Activated CD4-positive, alpha-beta memory T cell treated with anti-CD3 and anti-CD28 coated beads, Interleukin-2, amount 10 ng/mL, durations not matched to agents 7 days and 5 days (primary cell): ENCODE measurements around the gene PLXNA3. TPM values are rescaled to one million over a fixed set of nuclear protein-coding genes. Genes with fewer than 3 reads are reported as not detected.
A peak's percentile ranks its signal among the peaks of the same experiment; 100 is the strongest.

Source experiments
- CTCF ChIA-PET: fragments of 350-600 bp; sonication (Branson Sonifier 250); formaldehyde crosslinking; loops from one replicate; lab custom pipeline; 2021; ENCODE audit warnings: antibody characterized with exemption, inconsistent platforms; lab: Charles Lee
- POLR2A ChIA-PET: fragments of 350-600 bp; sonication (Branson Sonifier 250); formaldehyde crosslinking; loops from one replicate; lab custom pipeline; 2021; ENCODE audit warnings: antibody characterized with exemption; lab: Charles Lee
- DNase-seq: peaks from one replicate; pipeline ENCODE4 v3.0.0-alpha.2; 2020
- H3K27ac Mint-ChIP-seq: one replicate; pipeline ENCODE4 v1.8.0; 2021; ENCODE audit warnings: mild to moderate bottlenecking, mixed read lengths
- H3K27me3 Mint-ChIP-seq: one replicate; pipeline ENCODE4 v1.8.0; 2021; ENCODE audit warnings: mixed read lengths
- H3K36me3 Mint-ChIP-seq: one replicate; pipeline ENCODE4 v1.8.0; 2021; ENCODE audit warnings: low read depth, mixed read lengths
- H3K4me1 Mint-ChIP-seq: one replicate; pipeline ENCODE4 v1.8.0; 2021; ENCODE audit warnings: mixed read lengths
- H3K4me3 Mint-ChIP-seq: one replicate; pipeline ENCODE4 v1.8.0; 2021; ENCODE audit warnings: mild to moderate bottlenecking, mixed read lengths
- H3K9me3 Mint-ChIP-seq: one replicate; pipeline ENCODE4 v1.8.0; 2021; ENCODE audit warnings: mixed read lengths
- total RNA-seq, 2 experiments: library from RNA; stranded (reverse); gene quantifications; one replicate each; pipeline ENCODE4 v1.2.3, GENCODE V29; 2021

The PLXNA3 gene
- total RNA-seq = 10 to 100 TPM; 49.3 to 52.8 TPM

- Mint-ChIP-seq H3K4me3 (peak within 1 kb of the TSS; percentile 92), H3K36me3 (peaks cover 11% of the 10 kb centered on the region), H3K27ac (peak within 1 kb of the TSS; percentile 88), H3K27me3 (no peaks in the 10 kb centered on the region), H3K4me1 (peaks cover 13% of the 10 kb centered on the region), H3K9me3 (no peaks in the 10 kb centered on the region)
- peak; percentile 62 for DNase-seq
- POLR2A ChIA-PET = interaction anchor here (0.9 to 2.6 kb wide), 14 partner anchors 15 to 84 kb away, joined by 3 to 14 read pairs (median 4); partner anchors contain the start of genes FAM50A, FLNA, RPL10 and SLC10A3
- CTCF ChIA-PET = interaction anchor here (0.6 kb wide), 1 partner anchor 161 kb away, joined by 3 read pairs; no protein-coding TSS in a partner anchor
Observed at GRCh38 chrX:154458116-154458953, at the start of gene PLXNA3. Gene PLXNA3 (plus strand): TSS chrX:154458281. CDS start chrX:154460184, 1,903 bp downstream.

GRCh38 chrX:154408659-154409221 is 49.3 kb upstream of the PLXNA3 start:
- POLR2A ChIA-PET = interaction anchor here (4.6 kb wide), 1 partner anchor 9 kb away, joined by 103 read pairs; the partner anchor contains the start of gene RPL10
- H3K9me3 Mint-ChIP-seq = no peaks in the 10 kb centered on the region
- CTCF ChIA-PET = no interaction called here
- DNase-seq = no peak
- H3K27me3 Mint-ChIP-seq = no peaks in the 10 kb centered on the region
- peaks cover 15% of the 10 kb centered on the region for H3K36me3 Mint-ChIP-seq
- no peak overlapping the region for H3K27ac Mint-ChIP-seq
- H3K4me1 Mint-ChIP-seq = peaks cover 18% of the 10 kb centered on the region
- H3K4me3 Mint-ChIP-seq = peak overlapping the region; percentile 61

- Mint-ChIP-seq H3K36me3 (peaks cover 18% of the 10 kb centered on the region), H3K4me3 (peak within 1 kb of the TSS; percentile 61), H3K4me1 (peaks cover 18% of the 10 kb centered on the region), H3K27me3 (no peaks in the 10 kb centered on the region), H3K27ac (peak within 1 kb of the TSS; percentile 67), H3K9me3 (no peaks in the 10 kb centered on the region)
- POLR2A ChIA-PET = interaction anchor here (1.0 to 4.8 kb wide), 4 partner anchors 10 to 107 kb away, joined by 4 to 103 read pairs (median 22); partner anchors contain the start of genes ATP6AP1, FAM3A, RPL10 and SLC10A3
- DNase-seq = no peak
- CTCF ChIA-PET = interaction anchor here (1.6 kb wide), 1 partner anchor 11 kb away, joined by 5 read pairs; the partner anchor contains the start of gene RPL10
Observed at GRCh38 chrX:154409222-154409871, 48.7 kb upstream of the PLXNA3 start, which contains the start of gene DNASE1L1. Gene DNASE1L1 (minus strand): TSS chrX:154409254. CDS start chrX:154405568, 3,686 bp downstream.

- ChIA-PET POLR2A (interaction anchor here (0.7 to 4.8 kb wide), 14 partner anchors 9 to 485 kb away, joined by 3 to 103 read pairs (median 4); partner anchors contain the start of genes ARHGAP4, ATP6AP1, FAM50A and IKBKG), CTCF (interaction anchor here (1.0 to 1.6 kb wide), 4 partner anchors 13 to 485 kb away, joined by 3 to 5 read pairs (median 4); partner anchors contain the start of genes ARHGAP4 and RPL10)
- Mint-ChIP-seq H3K36me3 (peaks cover 21% of the 10 kb centered on the region), H3K4me1 (peaks cover 18% of the 10 kb centered on the region), H3K4me3 (peak overlapping the region; percentile 81), H3K27me3 (no peaks in the 10 kb centered on the region), H3K27ac (peak overlapping the region; percentile 92), H3K9me3 (no peaks in the 10 kb centered on the region)
- DNase-seq = peak; percentile 63
Observed at GRCh38 chrX:154411981-154412340, 46.1 kb upstream of the PLXNA3 start.

- Mint-ChIP-seq H3K4me3 (peak overlapping the region; percentile 81), H3K36me3 (peaks cover 21% of the 10 kb centered on the region), H3K27me3 (no peaks in the 10 kb centered on the region), H3K4me1 (peaks cover 18% of the 10 kb centered on the region), H3K27ac (peak overlapping the region; percentile 92), H3K9me3 (no peaks in the 10 kb centered on the region)
- peak; percentile 62 for DNase-seq
- POLR2A ChIA-PET = interaction anchor here (0.7 to 4.8 kb wide), 14 partner anchors 8 to 486 kb away, joined by 3 to 103 read pairs (median 4); partner anchors contain the start of genes ARHGAP4, ATP6AP1, FAM50A and IKBKG
- CTCF ChIA-PET = interaction anchor here (1.0 to 1.6 kb wide), 4 partner anchors 14 to 486 kb away, joined by 3 to 5 read pairs (median 4); partner anchors contain the start of genes ARHGAP4 and RPL10
Observed at GRCh38 chrX:154412468-154412867, 45.6 kb upstream of the PLXNA3 start.

- Mint-ChIP-seq H3K4me3 (no peak overlapping the region), H3K9me3 (no peaks in the 10 kb centered on the region), H3K27ac (peak overlapping the region; percentile 92), H3K4me1 (peaks cover 18% of the 10 kb centered on the region), H3K36me3 (peaks cover 21% of the 10 kb centered on the region), H3K27me3 (no peaks in the 10 kb centered on the region)
- POLR2A ChIA-PET = interaction anchor here (0.7 to 4.8 kb wide), 11 partner anchors 7 to 135 kb away, joined by 3 to 103 read pairs (median 4); partner anchors contain the start of genes ATP6AP1, FAM50A, IKBKG and RPL10
- CTCF ChIA-PET = interaction anchor here (1.6 kb wide), 1 partner anchor 114 kb away, joined by 4 read pairs; no protein-coding TSS in a partner anchor
- DNase-seq = no peak
Observed at GRCh38 chrX:154413142-154413541, 44.9 kb upstream of the PLXNA3 start.

- Mint-ChIP-seq H3K9me3 (no peaks in the 10 kb centered on the region), H3K36me3 (peaks cover 23% of the 10 kb centered on the region), H3K4me3 (no peak overlapping the region), H3K27ac (no peak overlapping the region), H3K4me1 (peaks cover 9% of the 10 kb centered on the region), H3K27me3 (no peaks in the 10 kb centered on the region)
- DNase-seq = no peak
- POLR2A ChIA-PET = no interaction called here
- CTCF ChIA-PET = no interaction called here
Observed at GRCh38 chrX:154417157-154417556, 40.9 kb upstream of the PLXNA3 start.

GRCh38 chrX:154419189-154419588 is 38.9 kb upstream of the PLXNA3 start:
- Mint-ChIP-seq H3K4me3 (no peak overlapping the region), H3K27me3 (no peaks in the 10 kb centered on the region), H3K9me3 (no peaks in the 10 kb centered on the region), H3K4me1 (peaks cover 4% of the 10 kb centered on the region), H3K27ac (no peak overlapping the region), H3K36me3 (peaks cover 14% of the 10 kb centered on the region)
- DNase-seq = no peak
- POLR2A ChIA-PET = interaction anchor here (2.0 kb wide), 1 partner anchor 20 kb away, joined by 6 read pairs; no protein-coding TSS in a partner anchor
- CTCF ChIA-PET = no interaction called here

- CTCF ChIA-PET = no interaction called here
- H3K9me3 Mint-ChIP-seq = no peaks in the 10 kb centered on the region
- H3K27me3 Mint-ChIP-seq = no peaks in the 10 kb centered on the region
- no peak overlapping the region for H3K4me3 Mint-ChIP-seq
- POLR2A ChIA-PET = interaction anchor here (0.8 to 2.0 kb wide), 3 partner anchors 7 to 21 kb away, joined by 3 to 6 read pairs (median 4); no protein-coding TSS in a partner anchor
- no peak for DNase-seq
- peaks cover 14% of the 10 kb centered on the region for H3K36me3 Mint-ChIP-seq
- peaks cover 6% of the 10 kb centered on the region for H3K4me1 Mint-ChIP-seq
- H3K27ac Mint-ChIP-seq = no peak overlapping the region
Observed at GRCh38 chrX:154419688-154420401, 38.2 kb upstream of the PLXNA3 start.

- CTCF ChIA-PET = interaction anchor here (0.8 kb wide), 1 partner anchor 9 kb away, joined by 5 read pairs; no protein-coding TSS in a partner anchor
Observed at GRCh38 chrX:154420402-154420756, 37.7 kb upstream of the PLXNA3 start.

More at GRCh38 chrX:154420402-154420756, 37.7 kb upstream of the PLXNA3 start:
- no peaks in the 10 kb centered on the region for H3K9me3 Mint-ChIP-seq
- DNase-seq = no peak
- POLR2A ChIA-PET = interaction anchor here (0.6 to 2.0 kb wide), 5 partner anchors 8 to 70 kb away, joined by 3 to 6 read pairs (median 4); partner anchors contain the start of genes RPL10 and SLC10A3
- no peaks in the 10 kb centered on the region for H3K27me3 Mint-ChIP-seq
- no peak overlapping the region for H3K4me3 Mint-ChIP-seq
- peaks cover 12% of the 10 kb centered on the region for H3K36me3 Mint-ChIP-seq
- no peak overlapping the region for H3K27ac Mint-ChIP-seq
- peaks cover 6% of the 10 kb centered on the region for H3K4me1 Mint-ChIP-seq
